Endothelial cell of umbilical vein (primary cell): ENCODE measurements around the gene CPNE9. TPM values are rescaled to one million over a fixed set of nuclear protein-coding genes. Genes with fewer than 3 reads are reported as not detected.

ENCODE experiments used
- BruUV-seq: library from RNA; stranded (reverse); fragments of 400-500 nt; replicated peaks from 2 replicates; lab custom pipeline; 2021; lab: Mats Ljungman, UMichigan
- CTCF ChIA-PET: fragments of 300-600, 350-600 bp; sonication (Branson Sonifier 250); formaldehyde crosslinking; loops from one replicate; lab custom pipeline; 2021; ENCODE audit warnings: antibody characterized with exemption, inconsistent platforms; lab: Charles Lee
- POLR2A ChIA-PET: fragments of 300-600, 350-600 bp; sonication (Branson Sonifier 250); formaldehyde crosslinking; loops from one replicate; lab custom pipeline; 2021; ENCODE audit warnings: antibody characterized with exemption, inconsistent platforms; lab: Charles Lee
- DNase-seq: peaks from one replicate; pipeline ENCODE4 v3.0.0-alpha.2; 2011; ENCODE audit warnings: low read depth, low spot score
- FAIRE-seq: peaks from 2 replicates; lab custom pipeline; 2011; peaks lifted over from hg19 to GRCh38; lab: Jason Lieb, UNC
- H2AFZ ChIP-seq: 2 replicates; pipeline ENCODE4 v1.6.0; 2012; ENCODE audit warnings: low read depth, low read length, control low read depth, inconsistent platforms
- H3K27ac ChIP-seq: 2 replicates; pipeline ENCODE4 v1.5.1; 2011; ENCODE audit warnings: low read depth, mild to moderate bottlenecking, control low read depth, low read length, moderate library complexity; ENCODE audit not compliant: insufficient read depth
- H3K27me3 ChIP-seq, 2 experiments: 2 replicates each; pipeline versions ENCODE4 v1.6.0 to v1.6.1; 2011; ENCODE audit warnings: low read length in 2 of 2, mixed read lengths in 1 of 2; ENCODE audit not compliant: control insufficient read depth in 2 of 2, insufficient read depth in 2 of 2
- H3K36me3 ChIP-seq, 2 experiments: 2 replicates in 1 of 2; 3 replicates in 1 of 2; pipeline ENCODE4 v1.5.1; 2011; ENCODE audit warnings: low read length in 2 of 2, mild to moderate bottlenecking in 1 of 2, moderate library complexity in 1 of 2; ENCODE audit not compliant: control insufficient read depth in 2 of 2, insufficient read depth in 2 of 2; ENCODE audit errors: extremely low read depth in 1 of 2
- H3K4me1 ChIP-seq: 3 replicates; pipeline ENCODE4 v1.5.1; 2011; ENCODE audit warnings: mild to moderate bottlenecking, low read length; ENCODE audit not compliant: control insufficient read depth, insufficient read depth; ENCODE audit errors: extremely low read depth
- H3K4me2 ChIP-seq: 2 replicates; pipeline ENCODE4 v1.6.1; 2011; ENCODE audit warnings: low read length, control low read depth, mixed read lengths; ENCODE audit not compliant: insufficient read depth
- H3K4me3 ChIP-seq, 3 experiments: fragments of 200-600 bp in 1 of 3; sonication (generic), shearing (Covaris generic) in 1 of 3; replicated peaks in 1 of 3; 2 replicates each; pipeline ENCODE4 v1.5.1; 2011 to 2016; ENCODE audit warnings: control low read depth in 3 of 3, low read length in 3 of 3, mild to moderate bottlenecking in 2 of 3, inconsistent platforms in 1 of 3, low read depth in 1 of 3, moderate library complexity in 1 of 3; ENCODE audit not compliant: insufficient read depth in 1 of 3
- H3K79me2 ChIP-seq: 2 replicates; pipeline ENCODE4 v1.6.0; 2012; ENCODE audit warnings: low read length, inconsistent platforms; ENCODE audit not compliant: control insufficient read depth, insufficient read depth
- H3K9ac ChIP-seq: replicated peaks from 2 replicates; pipeline ENCODE3; 2011; ENCODE audit warnings: low read length, control low read depth; ENCODE audit not compliant: insufficient read depth; ENCODE audit errors: extremely low read depth
- H3K9me1 ChIP-seq: replicated peaks from 3 replicates; pipeline ENCODE4 v1.6.0; 2011; ENCODE audit warnings: mild to moderate bottlenecking, low read length; ENCODE audit not compliant: control insufficient read depth, insufficient read depth; ENCODE audit errors: extremely low read depth
- H3K9me3 ChIP-seq: replicated peaks from 2 replicates; pipeline ENCODE4 v1.5.1; 2012; ENCODE audit warnings: low read length, inconsistent platforms; ENCODE audit not compliant: control insufficient read depth, insufficient read depth
- H4K20me1 ChIP-seq: replicated peaks from 2 replicates; pipeline ENCODE3; 2011; ENCODE audit warnings: mild to moderate bottlenecking, low read length; ENCODE audit not compliant: control insufficient read depth, insufficient read depth; ENCODE audit errors: extremely low read depth
- EZH2 ChIP-seq: IDR thresholded peaks from 2 replicates; pipeline ENCODE4 v1.6.1; 2012; ENCODE audit warnings: borderline replicate concordance, low read depth, mild to moderate bottlenecking, moderate library complexity, low read length, inconsistent platforms; ENCODE audit not compliant: severe bottlenecking
- FOS ChIP-seq: IDR thresholded peaks from 2 replicates; pipeline ENCODE4 v1.6.1; 2011; ENCODE audit warnings: mild to moderate bottlenecking, low read length, moderate library complexity, borderline replicate concordance; ENCODE audit not compliant: insufficient read depth
- GATA2 ChIP-seq: IDR thresholded peaks from 2 replicates; pipeline ENCODE4 v1.7.0; 2011; ENCODE audit warnings: low read depth, mild to moderate bottlenecking, moderate library complexity, mixed read lengths, low read length; ENCODE audit not compliant: insufficient read length, insufficient read depth
- JUN ChIP-seq: IDR thresholded peaks from 2 replicates; pipeline ENCODE4 v1.6.1; 2011; ENCODE audit warnings: borderline replicate concordance, low read depth; ENCODE audit not compliant: insufficient read length, insufficient read depth
- MAX ChIP-seq: IDR thresholded peaks from 2 replicates; pipeline ENCODE4 v1.6.1; 2011; ENCODE audit not compliant: insufficient read depth, insufficient read length
- MYC ChIP-seq: IDR thresholded peaks from one replicate; pipeline ENCODE4 v1.6.1; 2011; ENCODE audit warnings: mild to moderate bottlenecking, low read depth, low read length
- POLR2A ChIP-seq: IDR thresholded peaks from 2 replicates; pipeline ENCODE4 v1.6.1; 2012; ENCODE audit warnings: low read depth, mild to moderate bottlenecking, control low read depth, low read length
- POLR2AphosphoS5 ChIP-seq: IDR thresholded peaks from 2 replicates; pipeline ENCODE4 v1.6.1; 2012; ENCODE audit warnings: low read depth, mild to moderate bottlenecking, control low read depth, low read length, moderate library complexity; ENCODE audit not compliant: insufficient read depth
- dilution Hi-C: fragments of 300-500 bp; cut with MboI; formaldehyde crosslinking; loops from one replicate; pipeline ENCODE4 v1.15.0; 2019; ENCODE audit warnings: low sequenced_read_pairs; ENCODE audit not compliant: extremely low pct_ligation_motif_present
- intact Hi-C: fragments of 100-400 bp; cut with micrococcal nuclease; formaldehyde crosslinking; loops from one replicate; pipeline ENCODE4 v1.10.0; 2022
- polyA plus RNA-seq, 4 experiments: library from polyadenylated mRNA; depleted of rRNA in 3 of 4; stranded (reverse) in 3 of 4; unstranded in 1 of 4; fragments of >200 nt; gene quantifications; 2 replicates each; pipeline versions ENCODE4 v1.2.1 to v1.2.3, GENCODE V29; 2011 to 2012; ENCODE audit warnings: missing spikeins in 1 of 4
- total RNA-seq: library from RNA; stranded (reverse); gene quantifications from 2 replicates; pipeline ENCODE4 v1.2.3, GENCODE V29; 2021
- TF ChIP-seq, protein P1 (sequence below), 2 donors: IDR thresholded peaks; 1 replicate in 1 of 2; 2 replicates in 1 of 2; pipeline ENCODE4 v1.5.1; 2011; ENCODE audit warnings: low read length in 2 of 2, mild to moderate bottlenecking in 2 of 2, moderate library complexity in 2 of 2, control low read depth in 1 of 2, inconsistent platforms in 1 of 2, low read depth in 1 of 2; ENCODE audit not compliant: insufficient read depth in 1 of 2; ENCODE audit errors: extremely low read depth in 1 of 2

The CPNE9 gene
- total and polyA plus RNA-seq, 2 donors (not counting 3 experiments of a cell fraction or from before 2014, with no cell fraction given), result not detected

DNA sequence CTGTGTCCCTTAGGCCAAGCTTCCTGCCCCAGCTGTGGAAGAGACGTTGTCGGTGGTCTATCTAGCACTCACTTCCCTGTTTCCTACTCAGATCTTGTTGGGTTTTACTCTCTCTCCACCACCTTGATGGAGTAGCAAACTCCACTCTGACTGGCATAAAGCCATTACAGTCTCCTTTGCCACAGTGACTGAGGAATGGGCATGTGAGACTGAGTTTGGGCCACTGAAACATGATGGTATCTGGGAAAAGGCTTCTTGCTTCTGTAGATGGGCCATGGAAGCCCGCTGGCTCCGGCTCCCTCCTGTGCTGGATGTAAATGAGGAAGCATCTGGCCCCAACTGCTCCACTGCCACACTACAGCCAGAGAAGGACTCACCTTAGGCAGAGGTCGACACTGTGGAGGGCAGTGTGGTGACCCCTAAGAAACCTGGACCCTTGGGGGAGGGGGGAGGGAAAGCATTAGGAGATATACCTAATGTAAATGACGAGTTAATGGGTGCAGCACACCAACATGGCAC is 75.5 kb downstream of the CPNE9 start:
- ChIA-PET CTCF (no interaction called here), POLR2A (no interaction called here)
- FAIRE-seq, result no peak
- Histone ChIP-seq H3K9me3 (no peaks in the 10 kb centered on the region), H3K9me1 (no peaks in the 10 kb centered on the region), H3K4me3 (no peak overlapping the region), H3K79me2 (no peaks in the 10 kb centered on the region), H2AFZ (no peak overlapping the region), H3K4me1 (no peaks in the 10 kb centered on the region), H3K27ac (no peak overlapping the region), H4K20me1 (no peaks in the 10 kb centered on the region), H3K27me3 (no peaks in the 10 kb centered on the region), H3K9ac (no peak overlapping the region), H3K4me2 (no peak overlapping the region), H3K36me3 (peaks cover 0 to 5% of the 10 kb centered on the region in 2 experiments)
- no peak for DNase-seq
- TF ChIP-seq, protein P1, sequence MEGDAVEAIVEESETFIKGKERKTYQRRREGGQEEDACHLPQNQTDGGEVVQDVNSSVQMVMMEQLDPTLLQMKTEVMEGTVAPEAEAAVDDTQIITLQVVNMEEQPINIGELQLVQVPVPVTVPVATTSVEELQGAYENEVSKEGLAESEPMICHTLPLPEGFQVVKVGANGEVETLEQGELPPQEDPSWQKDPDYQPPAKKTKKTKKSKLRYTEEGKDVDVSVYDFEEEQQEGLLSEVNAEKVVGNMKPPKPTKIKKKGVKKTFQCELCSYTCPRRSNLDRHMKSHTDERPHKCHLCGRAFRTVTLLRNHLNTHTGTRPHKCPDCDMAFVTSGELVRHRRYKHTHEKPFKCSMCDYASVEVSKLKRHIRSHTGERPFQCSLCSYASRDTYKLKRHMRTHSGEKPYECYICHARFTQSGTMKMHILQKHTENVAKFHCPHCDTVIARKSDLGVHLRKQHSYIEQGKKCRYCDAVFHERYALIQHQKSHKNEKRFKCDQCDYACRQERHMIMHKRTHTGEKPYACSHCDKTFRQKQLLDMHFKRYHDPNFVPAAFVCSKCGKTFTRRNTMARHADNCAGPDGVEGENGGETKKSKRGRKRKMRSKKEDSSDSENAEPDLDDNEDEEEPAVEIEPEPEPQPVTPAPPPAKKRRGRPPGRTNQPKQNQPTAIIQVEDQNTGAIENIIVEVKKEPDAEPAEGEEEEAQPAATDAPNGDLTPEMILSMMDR (IDR thresholded peaks at IDR 0.05; ENCODE audit: extremely low read depth in 1 of 2, insufficient read depth in 1 of 2, low read depth in 1 of 2, low read length in 2 of 2), result no peak
- TF ChIP-seq GATA2, result no peak
- TF ChIP-seq FOS, result no peak
- no peak for TF ChIP-seq MAX
- no peak for TF ChIP-seq EZH2
- no peak for TF ChIP-seq POLR2A
- TF ChIP-seq POLR2AphosphoS5, result no peak
- TF ChIP-seq MYC, result no peak
- TF ChIP-seq JUN, result no peak
- no TSS peak for BruUV-seq
- intact Hi-C loops, result no loop called here
- dilution Hi-C loops, result no loop called here

Other genes with a start within 250 kb of the CPNE9 start
- not detected in 2 replicates for gene LHFPL4, start 150.0 kb upstream of the CPNE9 start, total RNA-seq
- not detected in 2 replicates for gene LHFPL4, start 150.0 kb upstream of the CPNE9 start, polyA plus RNA-seq
- 36.4 and 38.0 TPM in 2 replicates for gene MTMR14, start 54.3 kb upstream of the CPNE9 start, total RNA-seq
- 32.1 and 38.3 TPM in 2 replicates for gene MTMR14, start 54.3 kb upstream of the CPNE9 start, polyA plus RNA-seq
- gene BRPF1, start 27.9 kb downstream of the CPNE9 start, total RNA-seq, result 23.2 and 26.2 TPM in 2 replicates
- 12.5 and 13.8 TPM in 2 replicates for gene BRPF1, start 27.9 kb downstream of the CPNE9 start, polyA plus RNA-seq
- gene OGG1, start 46.1 kb downstream of the CPNE9 start, total RNA-seq, result 24.1 and 27.2 TPM in 2 replicates
- 32.1 and 36.2 TPM in 2 replicates for gene OGG1, start 46.1 kb downstream of the CPNE9 start, polyA plus RNA-seq
- gene CAMK1, start 66.1 kb downstream of the CPNE9 start, total RNA-seq, result 23.5 and 25.7 TPM in 2 replicates
- gene CAMK1, start 66.1 kb downstream of the CPNE9 start, polyA plus RNA-seq, result 24.4 and 28.4 TPM in 2 replicates
- gene TADA3, start 88.6 kb downstream of the CPNE9 start, total RNA-seq, result 31.0 and 31.3 TPM in 2 replicates
- 27.8 and 29.6 TPM in 2 replicates for gene TADA3, start 88.6 kb downstream of the CPNE9 start, polyA plus RNA-seq
- gene ARPC4, start 89.2 kb downstream of the CPNE9 start, total RNA-seq, result 197 TPM in 2 replicates
- 181 and 217 TPM in 2 replicates for gene ARPC4, start 89.2 kb downstream of the CPNE9 start, polyA plus RNA-seq
- gene TTLL3, start 106.4 kb downstream of the CPNE9 start, total RNA-seq, result 41.8 and 43.5 TPM in 2 replicates
- 63.7 and 65.2 TPM in 2 replicates for gene TTLL3, start 106.4 kb downstream of the CPNE9 start, polyA plus RNA-seq
- 34.8 and 38.9 TPM in 2 replicates for gene RPUSD3, start 140.2 kb downstream of the CPNE9 start, total RNA-seq
- gene RPUSD3, start 140.2 kb downstream of the CPNE9 start, polyA plus RNA-seq, result 56.6 and 63.2 TPM in 2 replicates
- gene CIDEC, start 176.4 kb downstream of the CPNE9 start, total RNA-seq, result not detected in 2 replicates
- 0.14 TPM in 1 of 2 replicates, not detected in the other for gene CIDEC, start 176.4 kb downstream of the CPNE9 start, polyA plus RNA-seq
- gene JAGN1, start 186.8 kb downstream of the CPNE9 start, total RNA-seq, result 29.6 and 31.4 TPM in 2 replicates
- gene JAGN1, start 186.8 kb downstream of the CPNE9 start, polyA plus RNA-seq, result 46.5 and 50.1 TPM in 2 replicates
- gene IL17RE, start 199.0 kb downstream of the CPNE9 start, total RNA-seq, result 1.2 and 1.5 TPM in 2 replicates
- 1.3 and 1.6 TPM in 2 replicates for gene IL17RE, start 199.0 kb downstream of the CPNE9 start, polyA plus RNA-seq
- gene IL17RC, start 213.3 kb downstream of the CPNE9 start, total RNA-seq, result 16.7 and 19.9 TPM in 2 replicates
- gene IL17RC, start 213.3 kb downstream of the CPNE9 start, polyA plus RNA-seq, result 18.7 and 22.3 TPM in 2 replicates
- gene CRELD1, start 230.0 kb downstream of the CPNE9 start, total RNA-seq, result 21.6 and 27.3 TPM in 2 replicates
- gene CRELD1, start 230.0 kb downstream of the CPNE9 start, polyA plus RNA-seq, result 41.2 and 43.9 TPM in 2 replicates
- gene PRRT3, start 248.6 kb downstream of the CPNE9 start, total RNA-seq, result 1.5 and 2.5 TPM in 2 replicates
- 1.5 and 2.0 TPM in 2 replicates for gene PRRT3, start 248.6 kb downstream of the CPNE9 start, polyA plus RNA-seq